Mesendoderm (in vitro differentiated cells): Measurements from ENCODE around the gene CPT2.

ENCODE experiments used
- DNase-seq: peaks from one replicate; pipeline ENCODE4 v3.0.0; 2013
- H2AK5ac ChIP-seq: 2 replicates; pipeline ENCODE4 v1.6.1; 2013; ENCODE audit warnings: low read length, inconsistent platforms
- H2BK120ac ChIP-seq: 2 replicates; pipeline ENCODE4 v1.6.1; 2013; ENCODE audit warnings: low read depth, mild to moderate bottlenecking, low read length, moderate library complexity, mixed read lengths
- H2BK15ac ChIP-seq: replicated peaks from 2 replicates; pipeline ENCODE4 v1.6.1; 2013; ENCODE audit warnings: low read depth, mild to moderate bottlenecking, moderate library complexity
- H2BK5ac ChIP-seq: 2 replicates; pipeline ENCODE4 v1.6.1; 2013; ENCODE audit warnings: low read length, inconsistent platforms
- H3K18ac ChIP-seq: 2 replicates; pipeline ENCODE4 v1.6.1; 2013; ENCODE audit warnings: mild to moderate bottlenecking, low read length, mixed read lengths
- H3K23ac ChIP-seq: one replicate; pipeline ENCODE4 v1.6.1; 2013; ENCODE audit warnings: low read length
- H3K27ac ChIP-seq: 2 replicates; pipeline ENCODE4 v1.5.1; 2013; ENCODE audit warnings: low read depth, mild to moderate bottlenecking, inconsistent platforms, low read length, moderate library complexity
- H3K27me3 ChIP-seq: 2 replicates; pipeline ENCODE4 v1.6.1; 2013; ENCODE audit warnings: low read length, control low read depth, mild to moderate bottlenecking, inconsistent platforms; ENCODE audit not compliant: insufficient read depth, poor library complexity
- H3K36me3 ChIP-seq: 2 replicates; pipeline ENCODE4 v1.6.1; 2013; ENCODE audit warnings: low read length, inconsistent platforms; ENCODE audit not compliant: control insufficient read depth, insufficient read depth
- H3K4ac ChIP-seq: one replicate; pipeline ENCODE4 v1.6.1; 2013; ENCODE audit warnings: low read depth, mild to moderate bottlenecking, low read length, moderate library complexity
- H3K4me1 ChIP-seq: 2 replicates; pipeline ENCODE4 v1.6.1; 2013; ENCODE audit warnings: low read depth, low read length, inconsistent platforms; ENCODE audit not compliant: control insufficient read depth
- H3K4me2 ChIP-seq: 2 replicates; pipeline ENCODE4 v1.6.1; 2013; ENCODE audit warnings: low read length
- H3K4me3 ChIP-seq: 2 replicates; pipeline ENCODE4 v1.5.1; 2013; ENCODE audit warnings: mild to moderate bottlenecking, low read length
- H3K56ac ChIP-seq: one replicate; pipeline ENCODE4 v1.6.1; 2013; ENCODE audit warnings: low read length
- H3K79me1 ChIP-seq: 2 replicates; pipeline ENCODE4 v1.6.1; 2013; ENCODE audit warnings: low read length, inconsistent platforms
- H3K79me2 ChIP-seq: 2 replicates; pipeline ENCODE4 v1.6.1; 2013; ENCODE audit warnings: mild to moderate bottlenecking, low read length; ENCODE audit not compliant: control insufficient read depth, insufficient read depth
- H3K9ac ChIP-seq: 2 replicates; pipeline ENCODE4 v1.6.1; 2013; ENCODE audit warnings: low read length, inconsistent platforms
- H4K5ac ChIP-seq: one replicate; pipeline ENCODE4 v1.6.1; 2013; ENCODE audit warnings: low read length
- H4K8ac ChIP-seq: one replicate; pipeline ENCODE4 v1.6.1; 2013; ENCODE audit warnings: low read depth, mild to moderate bottlenecking, control low read depth, low read length, moderate library complexity
- WGBS: extraction: QIAGEN DNeasy Blood & Tissue Kit; methylation state at CpG from one replicate; pipeline ENCODE4 v1.1.7; 2013; ENCODE audit warnings: low lambda C conversion rate, missing lambda C conversion rate; ENCODE audit not compliant: insufficient coverage; ENCODE audit errors: extremely low coverage; 5-methylcytosine and 5-hydroxymethylcytosine counted together

The CPT2 gene

DNA sequence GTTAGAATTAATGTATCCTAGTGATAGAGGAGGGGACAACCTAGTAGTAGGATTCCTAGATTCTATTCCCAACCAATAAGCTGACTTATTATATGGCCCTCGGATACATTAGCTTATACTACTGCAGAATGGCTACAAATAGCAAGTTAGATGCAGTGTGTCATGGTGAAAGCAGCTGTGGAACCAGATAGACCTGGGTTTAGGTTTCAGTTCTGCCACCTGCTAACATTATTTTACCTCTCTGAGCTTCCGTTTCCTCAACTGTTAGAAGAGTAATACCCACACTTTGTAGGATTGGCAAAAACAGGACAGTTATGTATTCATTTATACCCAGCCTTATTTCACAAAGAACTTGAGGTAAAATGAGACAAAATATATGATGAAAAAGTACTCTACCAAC, 63.3 kb downstream of the CPT2 start:
- Histone ChIP-seq H3K4me1 (no peaks in the 10 kb centered on the region), H3K79me1 (no peaks in the 10 kb centered on the region), H3K4me3 (no peak overlapping the region), H3K4ac (no peak overlapping the region), H3K18ac (no peak overlapping the region), H2BK15ac (no peak overlapping the region), H4K5ac (no peak overlapping the region), H3K9ac (no peak overlapping the region), H3K27ac (no peak overlapping the region), H2AK5ac (no peak overlapping the region), H3K36me3 (peaks cover 60% of the 10 kb centered on the region), H3K27me3 (no peaks in the 10 kb centered on the region), H2BK120ac (no peak overlapping the region), H2BK5ac (no peak overlapping the region), H3K23ac (no peak overlapping the region), H3K56ac (no peak overlapping the region), H4K8ac (no peak overlapping the region), H3K79me2 (no peaks in the 10 kb centered on the region), H3K4me2 (no peak overlapping the region)
- no peak for DNase-seq
- no CpG with 5 or more reads among the region's 2 CpGs for WGBS

DNA sequence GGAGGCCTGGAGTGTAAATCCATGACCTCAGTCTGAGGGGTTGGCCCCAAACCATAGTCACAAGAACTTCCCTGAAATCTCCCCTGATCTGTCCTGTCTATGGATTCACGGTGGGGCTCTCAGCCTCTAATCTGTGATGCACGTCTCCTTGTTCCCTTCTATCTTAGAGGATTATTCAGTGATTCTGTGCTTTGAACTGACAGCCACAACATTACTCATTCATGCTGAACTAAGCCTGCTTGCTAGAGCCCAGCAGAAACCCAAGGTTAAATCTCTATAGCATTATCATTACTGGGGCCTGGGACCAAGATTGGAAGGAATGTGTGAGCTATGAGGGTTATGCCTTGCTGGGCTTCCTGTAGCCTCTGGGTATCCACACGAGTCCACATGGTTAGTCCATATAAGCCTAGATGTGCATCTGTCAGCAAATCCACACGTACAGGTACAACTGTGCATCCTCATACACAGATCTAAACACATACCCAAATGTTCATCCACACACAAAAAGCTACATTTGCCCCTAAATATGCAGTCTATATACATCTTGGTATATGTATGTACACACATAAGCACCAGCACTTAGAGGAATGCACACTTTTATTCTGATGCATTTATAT, 64.1 kb downstream of the CPT2 start:
- peaks cover 59% of the 10 kb centered on the region for H3K36me3 ChIP-seq
- H3K4ac ChIP-seq, result no peak overlapping the region
- DNase-seq, result no peak
- no peak overlapping the region for H3K56ac ChIP-seq
- no peak overlapping the region for H3K18ac ChIP-seq
- no peaks in the 10 kb centered on the region for H3K79me1 ChIP-seq
- no peak overlapping the region for H4K8ac ChIP-seq
- no peak overlapping the region for H2BK15ac ChIP-seq
- H3K4me1 ChIP-seq, result no peaks in the 10 kb centered on the region
- no peak overlapping the region for H4K5ac ChIP-seq
- no peak overlapping the region for H2AK5ac ChIP-seq
- no peaks in the 10 kb centered on the region for H3K79me2 ChIP-seq
- no peak overlapping the region for H3K9ac ChIP-seq
- no peak overlapping the region for H2BK120ac ChIP-seq
- H2BK5ac ChIP-seq, result no peak overlapping the region
- no peak overlapping the region for H3K23ac ChIP-seq
- WGBS, result no CpG with 5 or more reads among the region's 4 CpGs
- H3K4me3 ChIP-seq, result no peak overlapping the region
- H3K27ac ChIP-seq, result no peak overlapping the region
- no peak overlapping the region for H3K4me2 ChIP-seq
- no peaks in the 10 kb centered on the region for H3K27me3 ChIP-seq

DNA sequence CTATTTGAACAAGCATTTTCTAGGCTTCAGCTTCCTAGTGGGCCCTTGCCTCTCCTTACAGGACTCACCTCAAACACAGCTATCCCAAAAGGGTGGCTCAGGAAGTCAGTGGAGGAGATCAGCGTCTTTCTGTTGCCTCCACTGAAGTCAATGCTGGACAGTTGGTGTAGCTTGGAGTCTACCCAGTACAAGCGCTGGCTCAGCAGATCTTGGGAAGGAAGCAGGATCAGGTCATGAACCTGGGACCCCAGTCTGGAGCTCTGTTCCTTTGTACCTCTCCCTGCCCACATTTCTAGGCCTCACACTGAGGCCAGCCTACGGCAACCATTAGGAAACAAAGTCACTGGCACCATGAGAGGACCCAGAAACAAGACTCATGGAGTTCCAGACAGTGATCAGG, 65.4 kb downstream of the CPT2 start:
- H2AK5ac ChIP-seq, result no peak overlapping the region
- H3K4me2 ChIP-seq, result no peak overlapping the region
- H3K36me3 ChIP-seq, result peaks cover 54% of the 10 kb centered on the region
- H3K79me2 ChIP-seq, result no peaks in the 10 kb centered on the region
- no peak overlapping the region for H3K23ac ChIP-seq
- no peak overlapping the region for H3K4ac ChIP-seq
- no peak overlapping the region for H3K4me3 ChIP-seq
- no peak overlapping the region for H3K56ac ChIP-seq
- no peak overlapping the region for H3K27ac ChIP-seq
- no peaks in the 10 kb centered on the region for H3K27me3 ChIP-seq
- H3K79me1 ChIP-seq, result no peaks in the 10 kb centered on the region
- no peak overlapping the region for H3K18ac ChIP-seq
- H3K4me1 ChIP-seq, result no peaks in the 10 kb centered on the region
- H4K8ac ChIP-seq, result no peak overlapping the region
- no CpG with 5 or more reads among the region's 3 CpGs for WGBS
- H2BK5ac ChIP-seq, result no peak overlapping the region
- H2BK120ac ChIP-seq, result no peak overlapping the region
- no peak overlapping the region for H4K5ac ChIP-seq
- no peak overlapping the region for H2BK15ac ChIP-seq
- no peak for DNase-seq
- no peak overlapping the region for H3K9ac ChIP-seq
